Thyroid gland (tissue), 4 donors: ENCODE results near the gene FBXL17.

Experiments
- POLR2A ChIP-seq, 2 donors: fragments of 450-650 bp; IDR thresholded peaks; one replicate each; pipeline ENCODE4 v1.6.1; 2017; ENCODE audit warnings: antibody characterized with exemption in 2 of 2, mild to moderate bottlenecking in 2 of 2, moderate library complexity in 1 of 2
- TF ChIP-seq, protein P1 (sequence below), 6 experiments: fragments of 200-600 bp in 3 of 6; fragments of 450-650 bp in 3 of 6; sonication (generic) in 3 of 6; IDR thresholded peaks; one replicate each; pipeline ENCODE4 v1.5.1; 2016 to 2019; ENCODE audit warnings: antibody characterized with exemption in 6 of 6, mild to moderate bottlenecking in 2 of 6, inconsistent platforms in 1 of 6, moderate library complexity in 1 of 6

DNA sequence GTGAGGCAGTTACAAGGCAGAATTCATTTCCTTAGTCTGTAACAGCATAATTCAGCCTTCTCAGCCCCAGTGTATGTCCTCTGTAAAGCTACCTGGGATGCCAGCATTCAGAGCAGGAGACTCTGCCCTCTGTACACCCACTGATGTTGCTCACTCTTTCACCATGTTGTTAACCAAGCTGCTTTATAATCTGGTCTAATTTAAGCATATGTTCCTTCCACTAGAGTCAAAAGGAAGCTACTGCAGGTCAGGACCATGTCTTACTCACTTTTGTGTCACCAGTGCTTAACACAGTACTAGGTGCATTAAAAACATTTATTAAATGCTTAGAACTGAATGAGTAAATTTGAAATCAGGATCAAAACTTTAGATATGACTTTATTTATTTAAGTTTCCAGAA lies 185.6 kb downstream of the FBXL17 start:
- TF ChIP-seq, protein P1, sequence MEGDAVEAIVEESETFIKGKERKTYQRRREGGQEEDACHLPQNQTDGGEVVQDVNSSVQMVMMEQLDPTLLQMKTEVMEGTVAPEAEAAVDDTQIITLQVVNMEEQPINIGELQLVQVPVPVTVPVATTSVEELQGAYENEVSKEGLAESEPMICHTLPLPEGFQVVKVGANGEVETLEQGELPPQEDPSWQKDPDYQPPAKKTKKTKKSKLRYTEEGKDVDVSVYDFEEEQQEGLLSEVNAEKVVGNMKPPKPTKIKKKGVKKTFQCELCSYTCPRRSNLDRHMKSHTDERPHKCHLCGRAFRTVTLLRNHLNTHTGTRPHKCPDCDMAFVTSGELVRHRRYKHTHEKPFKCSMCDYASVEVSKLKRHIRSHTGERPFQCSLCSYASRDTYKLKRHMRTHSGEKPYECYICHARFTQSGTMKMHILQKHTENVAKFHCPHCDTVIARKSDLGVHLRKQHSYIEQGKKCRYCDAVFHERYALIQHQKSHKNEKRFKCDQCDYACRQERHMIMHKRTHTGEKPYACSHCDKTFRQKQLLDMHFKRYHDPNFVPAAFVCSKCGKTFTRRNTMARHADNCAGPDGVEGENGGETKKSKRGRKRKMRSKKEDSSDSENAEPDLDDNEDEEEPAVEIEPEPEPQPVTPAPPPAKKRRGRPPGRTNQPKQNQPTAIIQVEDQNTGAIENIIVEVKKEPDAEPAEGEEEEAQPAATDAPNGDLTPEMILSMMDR (IDR thresholded peaks at IDR 0.05) = no peak
- no peak for TF ChIP-seq POLR2A (IDR thresholded peaks at IDR 0.05)
